GM18498 (cell line): ENCODE data around the gene TPMT.
"Not testable (repeated sequence)": the region's sequence is repeated elsewhere in the genome, so short reads cannot be mapped to it uniquely, and the experiment has no call there.

ENCODE experiments used
- ATAC-seq: cut with Tn5 transposase; IDR thresholded peaks from one replicate; pipeline ENCODE4 v1.9.1; 2021; ENCODE audit warnings: mild to moderate bottlenecking, moderate library complexity; ENCODE audit not compliant: unreplicated experiment

Gene TPMT

GRCh38 chr6:18155864-18156421 lies 1.1 kb upstream of the TPMT start:
- peak; percentile 28 for ATAC-seq

- ATAC-seq = peak; percentile 89
These were observed 430 bp upstream of the TPMT start, which contains the start of gene KDM1B for GRCh38 chr6:18155150-18155863. KDM1B (plus strand) TSS chr6:18155422; CDS start chr6:18159896, 4,474 bp downstream.

GRCh38 chr6:18153311-18153703 lies 1.6 kb downstream of the TPMT start:
- ATAC-seq = no peak

GRCh38 chr6:18151801-18152200 lies 3.1 kb downstream of the TPMT start:
- ATAC-seq = no peak

- ATAC-seq = not testable (repeated sequence)
These were observed 3.5 kb downstream of the TPMT start for GRCh38 chr6:18151391-18151790.

- no peak for ATAC-seq
These were observed 6.4 kb downstream of the TPMT start for GRCh38 chr6:18148304-18149025.

- ATAC-seq = no peak
These were observed 7.3 kb downstream of the TPMT start for GRCh38 chr6:18147616-18148015.

- ATAC-seq = no peak
These were observed 7.7 kb downstream of the TPMT start for GRCh38 chr6:18147160-18147559.

- ATAC-seq = no peak
These were observed 12.4 kb downstream of the TPMT start for GRCh38 chr6:18142591-18142861.

GRCh38 chr6:18141805-18142590 lies 12.9 kb downstream of the TPMT start:
- no peak for ATAC-seq

GRCh38 chr6:18139935-18140621 lies 14.8 kb downstream of the TPMT start:
- ATAC-seq = no peak

GRCh38 chr6:18138906-18139305 lies 16.0 kb downstream of the TPMT start:
- no peak for ATAC-seq

GRCh38 chr6:18136260-18136659 lies 18.6 kb downstream of the TPMT start:
- ATAC-seq = no peak

GRCh38 chr6:18135171-18135570 lies 19.7 kb downstream of the TPMT start:
- no peak for ATAC-seq

- no peak for ATAC-seq
These were observed 22.5 kb downstream of the TPMT start for GRCh38 chr6:18132346-18132745.

- ATAC-seq = no peak
These were observed 28.8 kb downstream of the TPMT start for GRCh38 chr6:18126121-18126520.

- ATAC-seq = peak; percentile 99
These were observed 32.5 kb downstream of the TPMT start, which contains the start of gene NHLRC1 for GRCh38 chr6:18122128-18123093. NHLRC1 (minus strand) TSS chr6:18122677; CDS start chr6:18122606, 71 bp downstream.

GRCh38 chr6:18121580-18122127 lies 33.2 kb downstream of the TPMT start:
- ATAC-seq = no peak

- no peak for ATAC-seq
These were observed 35.6 kb downstream of the TPMT start for GRCh38 chr6:18119236-18119635.
